ENCODE data around the gene NGEF.

DNA sequence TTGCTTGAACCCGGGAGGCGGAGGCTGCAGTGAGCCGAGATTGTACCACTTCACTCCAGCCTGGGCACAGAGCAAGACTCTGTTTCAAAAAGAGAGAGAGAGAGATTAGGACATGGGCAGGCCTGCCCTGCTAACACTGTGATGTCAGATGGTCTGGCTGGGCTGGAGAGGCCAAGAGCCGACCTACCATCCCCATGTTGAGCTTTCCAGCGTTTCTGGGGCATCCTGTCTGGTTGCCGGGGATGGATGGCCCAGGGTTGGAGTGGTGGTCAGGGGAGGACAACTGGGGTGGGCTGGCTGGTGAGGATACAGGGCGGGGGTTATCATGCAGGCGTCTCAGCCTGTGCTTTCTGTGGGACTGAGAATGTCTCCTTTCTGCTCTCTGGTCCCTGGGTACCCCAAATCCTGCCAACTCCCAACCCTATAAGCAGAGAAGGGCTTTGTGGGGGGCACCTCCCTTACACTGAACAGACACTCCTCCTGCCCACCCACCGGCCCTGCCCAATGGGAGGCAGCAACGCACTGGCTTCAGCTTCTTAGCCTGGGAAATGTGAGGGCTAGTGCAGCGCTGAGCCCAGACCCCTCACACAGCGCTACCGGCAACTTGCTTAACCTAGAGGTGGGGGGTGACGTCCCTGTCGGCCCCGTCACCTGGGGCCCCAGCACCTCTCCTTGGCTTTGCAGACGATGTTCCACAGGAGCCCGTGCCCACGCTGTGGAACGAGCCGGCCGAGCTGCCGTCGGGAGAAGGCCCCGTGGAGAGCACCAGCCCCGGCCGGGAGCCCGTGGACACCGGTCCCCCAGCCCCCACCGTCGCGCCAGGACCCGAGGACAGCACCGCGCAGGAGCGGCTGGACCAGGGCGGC lies 137.6 kb downstream of the NGEF start:
- TF ChIP-seq, protein P1, sequence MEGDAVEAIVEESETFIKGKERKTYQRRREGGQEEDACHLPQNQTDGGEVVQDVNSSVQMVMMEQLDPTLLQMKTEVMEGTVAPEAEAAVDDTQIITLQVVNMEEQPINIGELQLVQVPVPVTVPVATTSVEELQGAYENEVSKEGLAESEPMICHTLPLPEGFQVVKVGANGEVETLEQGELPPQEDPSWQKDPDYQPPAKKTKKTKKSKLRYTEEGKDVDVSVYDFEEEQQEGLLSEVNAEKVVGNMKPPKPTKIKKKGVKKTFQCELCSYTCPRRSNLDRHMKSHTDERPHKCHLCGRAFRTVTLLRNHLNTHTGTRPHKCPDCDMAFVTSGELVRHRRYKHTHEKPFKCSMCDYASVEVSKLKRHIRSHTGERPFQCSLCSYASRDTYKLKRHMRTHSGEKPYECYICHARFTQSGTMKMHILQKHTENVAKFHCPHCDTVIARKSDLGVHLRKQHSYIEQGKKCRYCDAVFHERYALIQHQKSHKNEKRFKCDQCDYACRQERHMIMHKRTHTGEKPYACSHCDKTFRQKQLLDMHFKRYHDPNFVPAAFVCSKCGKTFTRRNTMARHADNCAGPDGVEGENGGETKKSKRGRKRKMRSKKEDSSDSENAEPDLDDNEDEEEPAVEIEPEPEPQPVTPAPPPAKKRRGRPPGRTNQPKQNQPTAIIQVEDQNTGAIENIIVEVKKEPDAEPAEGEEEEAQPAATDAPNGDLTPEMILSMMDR (IDR thresholded peaks at IDR 0.05), result no peak
- TF ChIP-seq EP300 (IDR thresholded peaks at IDR 0.05), result no peak
